Naive thymus-derived CD8-positive, alpha-beta T cell (primary cell): Measurements from ENCODE around the gene ENPP4. TPM values are rescaled to one million over a fixed set of nuclear protein-coding genes. Genes with fewer than 3 reads are reported as not detected.

ENCODE experiments used
- ATAC-seq, 2 donors: fragments of 150-1000 bp; cut with Tn5 transposase in 1 of 2; sonication (Bioruptor Pico), chemical (Tn5 transposase) in 1 of 2; 1 replicate in 1 of 2; 2 replicates in 1 of 2; pipeline ENCODE4 v1.10.0; 2021; ENCODE audit warnings: mild to moderate bottlenecking in 2 of 2, moderate library complexity in 2 of 2
- POLR2A ChIA-PET: fragments of 350-600 bp; sonication (Branson Sonifier 250); formaldehyde crosslinking; loops from one replicate; lab custom pipeline; 2021; ENCODE audit warnings: antibody characterized with exemption; lab: Charles Lee
- DNase-seq, 10 donors: peaks; one replicate each; pipeline versions ENCODE4 v3.0.0 to v3.0.0-alpha.2; 2020 to 2022
- H3K27ac Mint-ChIP-seq, 10 donors: one replicate each; pipeline ENCODE4 v1.8.0; 2020 to 2022; ENCODE audit warnings: mild to moderate bottlenecking in 10 of 10, mixed read lengths in 10 of 10, moderate library complexity in 4 of 10, inconsistent platforms in 1 of 10
- H3K27me3 Mint-ChIP-seq, 5 donors: one replicate each; pipeline ENCODE4 v1.8.0; 2021 to 2022; ENCODE audit warnings: mixed read lengths in 5 of 5
- H3K36me3 Mint-ChIP-seq, 3 donors: one replicate each; pipeline ENCODE4 v1.8.0; 2020 to 2022; ENCODE audit warnings: mixed read lengths in 3 of 3, mild to moderate bottlenecking in 2 of 3, inconsistent platforms in 1 of 3
- H3K4me1 Mint-ChIP-seq, 4 donors: one replicate each; pipeline ENCODE4 v1.8.0; 2021 to 2022; ENCODE audit warnings: mixed read lengths in 4 of 4
- H3K4me3 Mint-ChIP-seq, 10 donors: one replicate each; pipeline ENCODE4 v1.8.0; 2020 to 2022; ENCODE audit warnings: mild to moderate bottlenecking in 10 of 10, mixed read lengths in 10 of 10, moderate library complexity in 6 of 10, inconsistent platforms in 1 of 10
- H3K9me3 Mint-ChIP-seq, 9 donors: one replicate each; pipeline ENCODE4 v1.8.0; 2020 to 2022; ENCODE audit warnings: mixed read lengths in 9 of 9, mild to moderate bottlenecking in 3 of 9, inconsistent platforms in 1 of 9, moderate library complexity in 1 of 9
- polyA plus RNA-seq, 3 donors: library from polyadenylated mRNA; unstranded; fragments of 300-500 nt; fragmentation: Illumina TruSeq; gene quantifications; one replicate each; pipeline ENCODE4 v1.2.3, GENCODE V29; 2021
- total RNA-seq, 8 experiments: library from RNA in 2 of 8; stranded (reverse) in 2 of 8; gene quantifications; one replicate each; pipeline ENCODE4 v1.2.3 and lab custom pipeline; 2021 to 2026

The ENPP4 gene
- total and polyA plus RNA-seq, 5 experiments from 2014 or later, result 4.6 to 12.3 (median 7.8) TPM

GRCh38 chr6:46175446-46175845, 45.7 kb downstream of the ENPP4 start:
- POLR2A ChIA-PET, result no interaction called here
- DNase-seq, result peak in 3 of 10 donors; percentile 37 to 43 (median 38)
- peak in 1 of 2 donors; percentile 18 for ATAC-seq
- peak overlapping the region in 1 of 10 donors; percentile 76 for H3K4me3 Mint-ChIP-seq
- no peaks in the 10 kb centered on the region for H3K36me3 Mint-ChIP-seq
- H3K9me3 Mint-ChIP-seq, result no peaks in the 10 kb centered on the region
- H3K27me3 Mint-ChIP-seq, result peaks cover 0 to 11% (median 0%) of the 10 kb centered on the region in 5 donors
- peak overlapping the region in 6 of 10 donors; percentile 22 to 92 (median 62) for H3K27ac Mint-ChIP-seq
- peaks cover 3 to 22% (median 11%) of the 10 kb centered on the region in 4 donors for H3K4me1 Mint-ChIP-seq

- H3K36me3 Mint-ChIP-seq, result no peaks in the 10 kb centered on the region
- DNase-seq (no peak), ATAC-seq (no peak)
- no peaks in the 10 kb centered on the region for H3K9me3 Mint-ChIP-seq
- POLR2A ChIA-PET, result no interaction called here
- H3K4me3 Mint-ChIP-seq, result peak overlapping the region in 1 of 10 donors; percentile 31
- peaks cover 0 to 21% (median 7%) of the 10 kb centered on the region in 4 donors for H3K4me1 Mint-ChIP-seq
- peaks cover 0 to 11% (median 0%) of the 10 kb centered on the region in 5 donors for H3K27me3 Mint-ChIP-seq
- H3K27ac Mint-ChIP-seq, result peak overlapping the region in 2 of 10 donors; percentile 8 to 22
Observed at GRCh38 chr6:46175976-46176375, 46.2 kb downstream of the ENPP4 start.

GRCh38 chr6:46184114-46184513, 54.3 kb downstream of the ENPP4 start:
- no peaks in the 10 kb centered on the region for H3K4me1 Mint-ChIP-seq
- H3K27ac Mint-ChIP-seq, result no peak overlapping the region
- H3K4me3 Mint-ChIP-seq, result no peak overlapping the region
- POLR2A ChIA-PET, result no interaction called here
- H3K36me3 Mint-ChIP-seq, result no peaks in the 10 kb centered on the region
- peaks cover 0 to 22% (median 14%) of the 10 kb centered on the region in 5 donors for H3K27me3 Mint-ChIP-seq
- ATAC-seq, result no peak
- DNase-seq, result no peak
- H3K9me3 Mint-ChIP-seq, result no peaks in the 10 kb centered on the region

GRCh38 chr6:46186583-46186982, 56.8 kb downstream of the ENPP4 start:
- H3K36me3 Mint-ChIP-seq, result no peaks in the 10 kb centered on the region
- peaks cover 2 to 24% (median 16%) of the 10 kb centered on the region in 5 donors for H3K27me3 Mint-ChIP-seq
- H3K4me1 Mint-ChIP-seq, result no peaks in the 10 kb centered on the region
- POLR2A ChIA-PET, result no interaction called here
- DNase-seq (no peak), ATAC-seq (no peak)
- H3K27ac Mint-ChIP-seq, result no peak overlapping the region
- H3K4me3 Mint-ChIP-seq, result no peak overlapping the region
- H3K9me3 Mint-ChIP-seq, result no peaks in the 10 kb centered on the region

- ATAC-seq (no peak), DNase-seq (no peak)
- Mint-ChIP-seq H3K27ac (no peak overlapping the region), H3K9me3 (no peaks in the 10 kb centered on the region), H3K4me3 (no peak overlapping the region), H3K4me1 (no peaks in the 10 kb centered on the region), H3K36me3 (no peaks in the 10 kb centered on the region), H3K27me3 (peaks cover 7 to 28% (median 16%) of the 10 kb centered on the region in 5 donors)
- POLR2A ChIA-PET, result no interaction called here
Observed at GRCh38 chr6:46189726-46190125, 59.9 kb downstream of the ENPP4 start.

- no peaks in the 10 kb centered on the region for H3K4me1 Mint-ChIP-seq
- ATAC-seq (no peak), DNase-seq (no peak)
- H3K27ac Mint-ChIP-seq, result no peak overlapping the region
- POLR2A ChIA-PET, result no interaction called here
- H3K9me3 Mint-ChIP-seq, result no peaks in the 10 kb centered on the region
- peaks cover 7 to 26% (median 13%) of the 10 kb centered on the region in 5 donors for H3K27me3 Mint-ChIP-seq
- no peak overlapping the region for H3K4me3 Mint-ChIP-seq
- no peaks in the 10 kb centered on the region for H3K36me3 Mint-ChIP-seq
Observed at GRCh38 chr6:46190889-46191288, 61.1 kb downstream of the ENPP4 start.

GRCh38 chr6:46191961-46192360, 62.2 kb downstream of the ENPP4 start:
- no peak for DNase-seq
- no peak overlapping the region for H3K27ac Mint-ChIP-seq
- H3K4me3 Mint-ChIP-seq, result no peak overlapping the region
- H3K9me3 Mint-ChIP-seq, result no peaks in the 10 kb centered on the region
- peaks cover 7 to 26% (median 13%) of the 10 kb centered on the region in 5 donors for H3K27me3 Mint-ChIP-seq
- POLR2A ChIA-PET, result no interaction called here
- no peaks in the 10 kb centered on the region for H3K4me1 Mint-ChIP-seq
- ATAC-seq, result no peak
- no peaks in the 10 kb centered on the region for H3K36me3 Mint-ChIP-seq

Other genes starting within 250 kb of the ENPP4 start
- 1 to 10 TPM; 1.9 to 2.3 TPM for gene CLIC5, start 114.1 kb upstream of the ENPP4 start, total RNA-seq
- under 1 TPM; 0.06 to 0.42 (median 0.29) TPM for gene CLIC5, start 114.1 kb upstream of the ENPP4 start, polyA plus RNA-seq
- gene ENPP5, start 41.0 kb downstream of the ENPP4 start, total RNA-seq, result 1 to 10 TPM; 1.1 to 1.2 TPM
- gene ENPP5, start 41.0 kb downstream of the ENPP4 start, polyA plus RNA-seq, result 1 to 10 TPM; 1.4 to 9.4 (median 1.6) TPM